GM21528 (cell line): ENCODE results near the gene GNGT2.

ENCODE experiments used
- ATAC-seq: cut with Tn5 transposase; IDR thresholded peaks from one replicate; pipeline ENCODE4 v1.9.1; 2021; ENCODE audit warnings: mild to moderate bottlenecking, moderate library complexity; ENCODE audit not compliant: unreplicated experiment, low FRiP score

Gene GNGT2

DNA sequence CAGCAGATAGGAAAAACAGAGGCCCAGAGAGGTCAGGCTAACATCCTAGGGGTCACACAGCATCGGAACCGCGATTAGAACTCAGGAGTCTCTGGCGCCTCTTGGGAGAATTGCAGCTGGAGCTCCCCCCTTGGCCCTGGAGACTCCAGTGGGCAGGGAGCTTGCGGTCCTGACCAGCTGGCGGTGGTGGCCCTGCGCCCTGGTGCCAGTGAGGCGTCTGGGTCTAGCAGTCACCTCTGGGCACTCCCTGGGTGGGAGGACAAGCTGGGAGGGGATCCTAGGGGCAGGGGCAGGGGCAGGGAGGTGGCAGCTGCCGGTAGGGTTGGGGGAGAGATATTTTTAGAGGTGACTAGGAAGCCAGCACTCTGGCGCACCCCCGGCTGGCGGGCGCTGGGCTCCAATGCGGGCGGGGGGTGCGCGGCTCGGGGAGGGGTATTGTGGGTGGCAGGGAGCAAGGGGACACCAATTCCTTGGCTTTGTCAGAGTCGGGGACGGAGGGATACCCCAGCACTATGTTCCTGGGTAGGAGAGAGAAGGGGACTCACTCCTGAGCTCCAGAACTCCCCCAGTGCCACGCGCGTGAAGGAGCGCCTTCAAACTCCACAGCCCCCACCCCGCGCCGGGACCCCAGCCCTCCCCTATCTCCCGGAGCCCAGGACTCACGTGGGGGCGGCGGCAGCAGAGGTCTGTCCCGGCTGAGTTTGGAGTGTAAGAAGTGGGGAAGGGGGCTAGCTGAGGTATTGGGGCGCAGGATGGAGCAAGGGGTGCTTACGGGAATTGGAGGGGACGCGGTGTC lies 19.6 kb upstream of the GNGT2 start:
- ATAC-seq: peak; percentile 4

- no peak for ATAC-seq
Observed at GRCh38 chr17:49229076-49229804, 18.9 kb upstream of the GNGT2 start.

GRCh38 chr17:49227436-49228261 lies 17.3 kb upstream of the GNGT2 start:
- no peak for ATAC-seq

DNA sequence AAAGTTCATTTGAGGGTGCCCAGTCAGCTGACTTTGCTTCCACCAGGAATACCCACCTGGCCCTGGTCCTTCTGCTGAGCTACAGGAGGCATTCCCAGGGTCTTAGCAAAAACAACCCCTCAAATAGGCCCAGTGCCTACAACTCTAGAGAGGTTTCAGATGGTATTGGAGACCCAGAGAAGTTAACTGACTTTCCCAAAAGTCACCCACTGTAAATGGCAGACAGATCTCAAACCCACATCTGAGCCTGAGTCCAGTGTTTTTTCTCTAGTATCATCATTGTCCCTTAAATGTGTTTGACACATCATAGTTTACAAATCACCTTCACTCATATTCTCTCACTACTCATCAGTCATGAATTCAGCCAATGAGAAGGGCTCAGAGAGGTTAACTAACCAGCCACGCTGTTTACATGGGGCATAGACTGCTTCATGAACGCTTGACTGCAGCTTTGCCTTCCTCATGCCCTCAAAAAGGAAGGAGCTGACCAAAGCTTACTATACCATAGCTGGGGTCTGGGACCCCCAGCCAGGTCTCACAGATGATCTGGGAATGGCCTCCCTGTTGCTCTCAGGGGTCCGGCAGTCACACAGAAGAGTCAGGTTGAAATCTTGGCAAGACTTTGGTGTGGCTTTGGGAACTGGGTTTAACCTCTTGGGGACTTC lies 16.5 kb upstream of the GNGT2 start:
- no peak for ATAC-seq

DNA sequence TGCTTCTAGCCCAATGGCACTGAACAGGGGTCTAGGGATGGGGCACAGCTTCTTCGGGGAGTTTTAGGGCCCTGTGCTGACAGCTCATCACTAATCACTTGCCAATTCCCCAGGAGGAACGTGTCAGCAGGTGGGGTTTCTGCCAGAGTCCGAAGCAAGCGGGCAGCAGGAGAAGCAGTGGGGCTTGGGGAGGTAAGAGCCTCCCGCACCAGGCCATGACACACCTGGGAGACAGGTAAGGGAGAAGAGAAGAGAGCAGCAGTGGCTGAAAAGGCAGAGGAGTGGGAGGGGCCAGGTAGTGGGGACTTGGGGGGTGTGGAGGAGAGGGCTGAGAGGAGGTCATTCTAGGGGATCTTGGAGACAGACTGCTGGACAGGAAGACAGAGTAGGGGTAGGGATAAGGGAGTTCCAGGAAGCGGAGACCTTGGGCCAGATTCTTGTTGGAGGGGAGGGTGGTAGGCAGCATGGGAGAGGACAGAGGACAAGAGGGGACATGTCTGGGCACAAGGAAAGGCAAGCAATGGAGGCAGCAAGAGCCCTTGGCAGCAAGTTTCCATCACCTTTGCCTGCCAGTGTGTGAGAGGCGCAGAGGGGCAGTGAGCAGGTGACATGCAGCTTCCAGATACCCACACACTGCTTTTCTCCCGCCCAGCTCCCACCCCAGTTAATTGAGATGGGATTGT lies 15.3 kb upstream of the GNGT2 start:
- no peak for ATAC-seq

DNA sequence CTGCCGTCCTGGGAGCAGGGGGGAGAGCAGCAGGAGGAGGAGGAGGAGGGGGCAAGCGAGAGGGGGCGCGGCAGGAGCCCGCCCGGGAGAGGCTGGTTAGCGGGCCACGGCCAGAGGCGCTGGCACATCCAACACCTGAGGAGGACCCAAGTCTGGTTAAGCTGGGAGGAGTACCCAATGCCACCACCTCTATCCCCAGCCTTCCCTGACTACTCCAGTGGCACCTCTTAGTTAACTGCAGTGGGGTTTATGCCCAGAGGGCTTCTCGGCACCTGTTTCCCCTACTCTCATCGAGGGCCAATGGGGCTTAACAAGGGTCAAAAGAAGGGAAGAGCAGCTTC lies 14.6 kb upstream of the GNGT2 start:
- ATAC-seq: no peak

DNA sequence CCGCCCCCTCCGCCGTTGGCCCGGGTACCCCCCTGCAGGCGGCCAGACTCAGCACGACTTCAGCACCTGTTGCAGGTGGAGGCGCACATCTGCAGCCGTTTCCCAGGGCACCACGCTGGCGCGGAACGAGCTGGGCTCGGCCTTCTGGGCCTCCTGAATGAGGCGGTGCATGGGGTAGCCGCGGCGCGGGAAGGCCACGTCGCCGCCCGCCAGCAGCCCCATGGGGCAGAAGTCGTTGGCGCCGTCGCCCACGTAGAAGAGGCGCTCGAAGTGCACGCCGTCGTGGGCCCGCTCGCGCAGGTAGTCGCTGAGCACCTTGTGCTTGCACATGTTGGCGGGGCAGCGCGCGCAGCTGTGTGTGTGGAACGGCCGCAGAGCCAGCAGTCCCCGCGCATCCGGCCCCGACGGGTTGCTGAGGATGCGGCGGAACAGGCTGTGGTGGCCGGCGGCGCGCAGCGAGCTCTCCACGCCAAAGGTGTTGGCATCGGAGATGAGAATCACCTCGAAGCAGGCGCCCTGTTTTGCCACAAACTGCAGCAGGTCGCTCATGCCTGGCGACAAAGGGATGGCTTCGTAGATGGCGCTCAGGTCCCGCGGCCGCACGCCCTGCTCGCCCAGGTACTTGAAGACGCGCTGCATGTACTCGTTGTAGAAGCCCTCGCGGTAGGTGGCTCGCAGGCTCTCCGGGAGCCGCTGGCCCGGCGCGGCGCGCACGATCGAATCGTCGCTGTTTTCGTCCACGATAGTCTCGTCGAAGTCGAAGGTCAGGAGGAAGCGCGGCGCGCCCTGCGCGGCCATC lies 14.0 kb upstream of the GNGT2 start:
- no peak for ATAC-seq

GRCh38 chr17:49223517-49224197 lies 13.3 kb upstream of the GNGT2 start:
- no peak for ATAC-seq

- no peak for ATAC-seq
Observed at GRCh38 chr17:49223168-49223516, 12.8 kb upstream of the GNGT2 start.

GRCh38 chr17:49219987-49220386 lies 9.6 kb upstream of the GNGT2 start:
- ATAC-seq: no peak

DNA sequence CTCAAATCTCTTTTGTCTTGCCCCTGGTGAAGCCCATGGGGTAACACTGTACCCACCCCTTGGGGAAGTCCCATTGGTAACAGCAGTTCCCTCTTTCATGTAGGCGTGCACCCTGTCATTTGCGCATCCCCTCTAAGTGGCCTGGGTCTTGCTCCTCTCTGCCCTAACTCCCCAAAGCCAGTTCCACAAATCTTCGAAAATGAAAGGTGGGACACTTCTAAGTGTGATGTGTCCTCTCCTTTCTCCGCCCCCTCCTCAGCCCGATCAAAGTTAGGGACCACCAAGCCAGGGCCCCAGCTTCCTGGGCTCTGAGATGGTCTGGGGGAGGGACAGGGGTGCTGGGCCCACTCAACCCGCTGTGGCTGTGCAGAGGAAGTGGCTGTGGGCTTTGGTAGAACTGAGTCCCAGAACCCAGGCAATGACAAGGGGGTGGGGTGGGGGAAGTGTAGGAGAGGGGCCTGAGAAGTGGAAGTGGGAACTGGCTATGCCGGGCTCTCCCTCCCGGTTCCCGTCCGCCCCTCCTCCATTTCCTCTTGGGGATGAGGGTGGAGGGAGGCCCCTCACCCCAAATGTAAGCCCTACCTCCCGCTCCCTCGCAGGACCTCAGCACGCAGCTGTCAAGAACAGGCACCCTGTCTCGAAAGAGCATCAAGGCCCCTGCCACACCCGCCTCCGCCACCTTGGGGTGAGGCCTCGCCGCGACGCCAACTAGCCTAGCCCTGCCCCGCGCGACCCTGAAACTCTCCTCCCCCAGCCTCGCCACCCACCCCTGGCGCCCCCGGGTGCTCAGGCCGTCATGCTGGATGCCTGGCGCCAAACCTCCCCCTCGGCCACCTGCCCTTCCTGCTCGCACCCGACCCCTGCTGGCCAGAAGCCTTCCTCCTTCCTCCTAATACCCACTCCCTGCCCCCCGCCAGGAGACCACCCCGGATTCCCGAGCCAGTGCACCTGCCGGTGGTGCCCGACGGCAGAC lies 8.9 kb upstream of the GNGT2 start:
- no peak for ATAC-seq

- ATAC-seq: peak; percentile 46
Observed at GRCh38 chr17:49217651-49218413, 7.5 kb upstream of the GNGT2 start.

DNA sequence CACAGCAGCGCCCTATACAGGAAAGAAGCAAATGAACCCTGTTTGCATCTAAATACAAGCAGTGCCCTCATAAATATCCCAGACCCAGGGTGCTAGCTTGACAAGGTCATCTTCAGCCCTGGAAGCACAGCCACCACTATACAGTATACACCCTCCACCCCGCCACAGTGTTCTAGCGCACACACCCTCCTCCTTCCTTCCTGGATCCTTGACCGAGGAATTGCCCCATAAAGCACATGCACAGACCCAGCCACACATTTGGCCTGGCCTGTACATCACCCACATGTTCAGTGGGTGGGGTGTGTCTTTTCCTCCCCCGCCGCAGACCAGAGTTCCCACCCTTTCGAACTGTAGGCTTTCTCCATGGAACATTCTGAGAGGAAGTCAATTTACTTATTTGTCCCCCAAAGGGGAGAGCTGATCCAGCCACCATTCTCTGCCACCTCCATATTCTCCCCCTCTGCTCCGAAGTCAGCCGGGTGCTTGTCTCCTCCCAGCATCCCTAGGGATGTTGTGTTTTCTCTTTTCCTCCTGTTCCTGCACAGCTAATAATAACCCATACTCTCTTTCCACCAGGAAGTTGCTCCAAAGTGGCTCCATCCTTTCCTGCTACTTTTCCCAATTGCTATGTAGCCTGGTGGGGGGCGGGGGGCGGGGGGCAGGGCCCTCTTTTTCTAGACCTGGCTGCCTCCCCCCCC lies 6.7 kb upstream of the GNGT2 start:
- no peak for ATAC-seq

GRCh38 chr17:49216482-49216881 lies 6.1 kb upstream of the GNGT2 start:
- no peak for ATAC-seq

- ATAC-seq: no peak
Observed at GRCh38 chr17:49214676-49215360, 4.4 kb upstream of the GNGT2 start.

- no peak for ATAC-seq
Observed at GRCh38 chr17:49213847-49214246, 3.5 kb upstream of the GNGT2 start.
